Measurements from ENCODE around the gene TOR1AIP2.

- TF ChIP-seq PKNOX1 (IDR thresholded peaks at IDR 0.05) (no peak), BHLHE40 (IDR thresholded peaks at IDR 0.05; ENCODE audit: borderline replicate concordance) (no peak)
Observed at GRCh38 chr1:179853102-179853501, 24.5 kb downstream of the TOR1AIP2 start.
